ENCODE results near the gene LIN28A. TPM values are rescaled to one million over a fixed set of nuclear protein-coding genes. Genes with fewer than 3 reads are reported as not detected.

The LIN28A gene
- total RNA-seq, 1 donor from 2014 or later = not detected

Other genes with a start within 250 kb of the LIN28A start
- gene C1orf232, start 241.9 kb upstream of the LIN28A start, total RNA-seq = not detected
- gene ZNF593, start 240.9 kb upstream of the LIN28A start, total RNA-seq = 43.2 TPM
- gene ZNF593OS, start 239.0 kb upstream of the LIN28A start, total RNA-seq = not detected
- gene CNKSR1, start 233.3 kb upstream of the LIN28A start, total RNA-seq = 40.6 TPM
- not detected for gene CATSPER4, start 220.2 kb upstream of the LIN28A start, total RNA-seq
- gene CEP85, start 176.6 kb upstream of the LIN28A start, total RNA-seq = 13.1 TPM
- 145 TPM for gene SH3BGRL3, start 130.7 kb upstream of the LIN28A start, total RNA-seq
- gene UBXN11, start 104.2 kb upstream of the LIN28A start, total RNA-seq = 30.3 TPM
- gene CD52, start 92.9 kb upstream of the LIN28A start, total RNA-seq = 9.8 TPM
- gene CRYBG2, start 56.7 kb upstream of the LIN28A start, total RNA-seq = 25.2 TPM
- gene ZNF683, start 38.1 kb upstream of the LIN28A start, total RNA-seq = 1.2 TPM
- 59.7 TPM for gene DHDDS, start 21.5 kb downstream of the LIN28A start, total RNA-seq
- 400 TPM for gene HMGN2, start 61.6 kb downstream of the LIN28A start, total RNA-seq
- gene RPS6KA1, start 118.9 kb downstream of the LIN28A start, total RNA-seq = 23.2 TPM